ENCODE data around the gene ACY1.

ACY1 gene

GRCh38 chr3:51982838-51983577 lies at the start of gene ACY1:
TSS of gene ACY1 (plus strand) at chr3:51983535. CDS start at chr3:51984065, 530 bp downstream.
- DNase-seq (ENCODE audit: low read depth, low spot score), result peak; percentile 52

GRCh38 chr3:51934139-51934850 lies 49.0 kb upstream of the ACY1 start:
- DNase-seq (ENCODE audit: low read depth, low spot score), result no peak

- DNase-seq (ENCODE audit: low read depth, low spot score), result no peak
Measured at GRCh38 chr3:51934991-51935885, 48.1 kb upstream of the ACY1 start.

DNA sequence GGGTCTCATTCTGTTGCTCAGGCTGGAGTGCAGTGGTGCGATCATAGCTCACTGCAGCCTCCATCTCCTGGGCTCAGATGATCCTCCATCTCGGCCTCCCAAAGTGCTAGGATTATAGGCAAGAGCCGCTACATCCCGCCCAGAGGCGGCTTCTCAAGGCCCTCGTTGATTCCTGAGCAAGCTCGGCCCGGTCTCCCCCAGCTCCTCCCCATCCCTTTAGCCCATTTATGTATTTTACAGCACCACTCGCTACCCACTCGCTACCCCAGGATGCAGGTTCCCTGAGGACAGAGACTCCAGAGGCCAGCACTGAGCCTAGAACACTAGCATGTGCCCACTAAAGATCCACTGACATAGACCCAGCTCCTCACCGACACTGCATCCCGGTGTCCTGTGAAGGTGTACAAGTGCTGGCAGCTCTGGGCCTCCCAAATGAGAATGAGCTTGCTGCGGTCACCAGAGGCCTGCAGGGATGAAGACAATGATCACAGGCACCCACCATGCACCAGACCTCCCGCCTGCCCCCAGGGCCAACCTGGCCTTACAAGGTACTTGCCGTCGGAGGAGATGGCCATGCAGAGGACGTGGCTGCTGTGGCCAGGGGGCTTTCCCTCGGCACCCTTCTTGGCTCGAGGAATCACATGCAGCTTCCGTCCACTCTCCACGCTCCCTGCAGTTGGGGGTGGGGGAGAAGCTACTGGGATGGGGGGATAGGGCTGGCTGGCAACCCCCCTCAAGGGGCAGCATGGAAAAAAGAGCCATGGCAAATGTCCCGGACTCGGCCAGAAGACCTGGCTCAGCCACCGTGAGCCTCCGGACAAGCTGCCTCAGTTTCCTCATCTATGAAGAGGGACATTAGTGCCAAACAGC lies 47.2 kb upstream of the ACY1 start:
- no peak for DNase-seq (ENCODE audit: low read depth, low spot score)

- no peak for DNase-seq (ENCODE audit: low read depth, low spot score)
Measured at GRCh38 chr3:51937014-51937413, 46.3 kb upstream of the ACY1 start.

GRCh38 chr3:51937611-51938450 lies 45.5 kb upstream of the ACY1 start:
- DNase-seq (ENCODE audit: low read depth, low spot score), result no peak

DNA sequence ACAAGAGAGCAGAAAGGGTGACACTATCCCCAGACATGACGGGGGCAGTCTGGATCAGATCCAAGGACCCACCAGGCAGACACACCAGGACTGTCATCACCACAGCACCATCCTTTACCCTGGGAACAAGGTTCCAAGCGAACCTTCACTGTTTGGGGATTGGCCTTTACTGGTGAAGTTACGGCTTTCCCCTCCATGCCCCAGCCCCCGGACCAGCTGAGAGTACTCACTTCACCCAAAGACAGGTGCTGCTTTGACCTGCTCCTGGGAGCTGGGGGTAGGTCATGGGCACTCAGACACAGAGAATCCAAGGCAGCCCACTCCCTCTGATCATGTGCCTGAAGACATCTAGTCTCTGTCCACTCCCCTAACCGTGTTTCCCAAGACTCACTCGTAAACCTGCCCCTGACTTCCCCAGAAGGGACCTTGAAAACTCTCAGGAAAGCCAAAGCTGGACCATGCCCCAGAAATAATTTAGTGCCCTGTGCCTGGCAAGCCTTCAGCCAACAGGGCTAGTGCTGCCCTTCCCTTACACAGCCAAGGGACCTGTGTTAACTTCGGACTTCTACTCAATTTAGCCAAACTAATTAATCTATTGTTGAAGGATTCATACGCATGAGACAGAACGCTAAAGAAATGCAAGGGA lies 44.4 kb upstream of the ACY1 start:
- no peak for DNase-seq (ENCODE audit: low read depth, low spot score)

GRCh38 chr3:51940648-51941462 lies 42.5 kb upstream of the ACY1 start:
- no peak for DNase-seq (ENCODE audit: low read depth, low spot score)

GRCh38 chr3:51941463-51941797 lies 41.9 kb upstream of the ACY1 start:
- no peak for DNase-seq (ENCODE audit: low read depth, low spot score)

- DNase-seq (ENCODE audit: low read depth, low spot score), result peak; percentile 100
Measured at GRCh38 chr3:51941798-51942602, 41.3 kb upstream of the ACY1 start, which contains the start of the genes PARP3 and RRP9. TSS of gene PARP3 (plus strand) at chr3:51942363. CDS start at chr3:51943356, 993 bp downstream. TSS of gene RRP9 (minus strand) at chr3:51941904. CDS start at chr3:51941867, 37 bp downstream.

GRCh38 chr3:51942603-51943450 lies 40.5 kb upstream of the ACY1 start:
- peak; percentile 46 for DNase-seq (ENCODE audit: low read depth, low spot score)

- DNase-seq (ENCODE audit: low read depth, low spot score), result no peak
Measured at GRCh38 chr3:51943451-51944391, 39.6 kb upstream of the ACY1 start.

- no peak for DNase-seq (ENCODE audit: low read depth, low spot score)
Measured at GRCh38 chr3:51944451-51945021, 38.8 kb upstream of the ACY1 start.

- DNase-seq (ENCODE audit: low read depth, low spot score), result no peak
Measured at GRCh38 chr3:51945031-51945840, 38.1 kb upstream of the ACY1 start.

Measured in activated naive CD8-positive, alpha-beta T cell treated with anti-CD3 and anti-CD28 coated beads, Interleukin-2, amount 50 U/mL, for 16 hours (primary cell).